AG04450 (cell line): ENCODE results near the gene EXOC1L. TPM values are rescaled to one million over a fixed set of nuclear protein-coding genes. Genes with fewer than 3 reads are reported as not detected.

ENCODE experiments used
- CTCF ChIA-PET: fragments of 300-600, 350-600 bp; formaldehyde crosslinking; extraction: SDS; loops from one replicate; lab custom pipeline; 2022; ENCODE audit warnings: antibody characterized with exemption, inconsistent platforms; lab: Charles Lee
- POLR2A ChIA-PET: fragments of 350-600 bp; formaldehyde crosslinking; extraction: SDS; loops from one replicate; lab custom pipeline; 2021; ENCODE audit warnings: antibody characterized with exemption, inconsistent platforms; lab: Yijun Ruan, JAX
- DNase-seq: peaks from one replicate; pipeline ENCODE4 v3.0.0-alpha.2; 2011; ENCODE audit warnings: low read depth, low spot score
- H3K27ac ChIP-seq: one replicate; pipeline ENCODE4 v1.5.1; 2012; ENCODE audit warnings: low read depth, low read length, control low read depth
- H3K27me3 ChIP-seq: one replicate; pipeline ENCODE4 v1.6.0; 2012; ENCODE audit warnings: low read length; ENCODE audit not compliant: control insufficient read depth, insufficient read depth
- H3K4me3 ChIP-seq: 2 replicates; pipeline ENCODE4 v1.5.1; 2011; ENCODE audit warnings: mild to moderate bottlenecking, low read depth, low read length, control low read depth
- H3K9me3 ChIP-seq: 2 replicates; pipeline ENCODE4 v1.5.1; 2012; ENCODE audit warnings: low read length; ENCODE audit not compliant: control insufficient read depth, insufficient read depth
- CTCF ChIP-seq: IDR thresholded peaks from 2 replicates; pipeline ENCODE4 v1.5.1; 2011; ENCODE audit warnings: low read depth, low read length, control low read depth, inconsistent platforms
- polyA plus RNA-seq: library from polyadenylated mRNA; depleted of rRNA; stranded (reverse); fragments of >200 nt; gene quantifications from 2 replicates; pipeline ENCODE4 v1.2.3, GENCODE V29; 2011

The EXOC1L gene
- polyA plus RNA-seq, 1 experiment: not detected

- Histone ChIP-seq H3K27ac (no peak overlapping the region), H3K27me3 (no peaks in the 10 kb centered on the region), H3K4me3 (no peak overlapping the region), H3K9me3 (no peaks in the 10 kb centered on the region)
- CTCF ChIA-PET: no interaction called here
- POLR2A ChIA-PET: no interaction called here
- DNase-seq: no peak
- no peak for TF ChIP-seq CTCF
Observed at GRCh38 chr4:55784747-55785146, 34.8 kb upstream of the EXOC1L start.

GRCh38 chr4:55791666-55792065 is 27.9 kb upstream of the EXOC1L start:
- Histone ChIP-seq H3K27me3 (peaks cover 17% of the 10 kb centered on the region), H3K9me3 (no peaks in the 10 kb centered on the region; the same call in 1 of the 2 replicates), H3K27ac (no peak overlapping the region), H3K4me3 (no peak overlapping the region)
- no peak for DNase-seq
- ChIA-PET POLR2A (no interaction called here), CTCF (no interaction called here)
- TF ChIP-seq CTCF: no peak

- H3K27ac ChIP-seq: no peak overlapping the region
- peaks cover 19% of the 10 kb centered on the region for H3K27me3 ChIP-seq
- TF ChIP-seq CTCF: no peak
- no peaks in the 10 kb centered on the region; the same call in 1 of the 2 replicates for H3K9me3 ChIP-seq
- H3K4me3 ChIP-seq: no peak overlapping the region
- ChIA-PET CTCF (no interaction called here), POLR2A (no interaction called here)
- DNase-seq: no peak
Observed at GRCh38 chr4:55793479-55793878, 26.1 kb upstream of the EXOC1L start.

GRCh38 chr4:55794053-55794452 is 25.5 kb upstream of the EXOC1L start:
- ChIA-PET CTCF (no interaction called here), POLR2A (no interaction called here)
- no peak for TF ChIP-seq CTCF
- no peak for DNase-seq
- Histone ChIP-seq H3K4me3 (no peak overlapping the region), H3K27ac (no peak overlapping the region), H3K27me3 (peaks cover 19% of the 10 kb centered on the region), H3K9me3 (no peaks in the 10 kb centered on the region; the same call in 1 of the 2 replicates)

- H3K9me3 ChIP-seq: no peaks in the 10 kb centered on the region; the same call in 1 of the 2 replicates
Observed at GRCh38 chr4:55795341-55795740, 24.2 kb upstream of the EXOC1L start.

More at GRCh38 chr4:55795341-55795740, 24.2 kb upstream of the EXOC1L start:
- no peak overlapping the region for H3K4me3 ChIP-seq
- no peak overlapping the region for H3K27ac ChIP-seq
- ChIA-PET POLR2A (no interaction called here), CTCF (no interaction called here)
- H3K27me3 ChIP-seq: peaks cover 19% of the 10 kb centered on the region
- no peak for TF ChIP-seq CTCF
- DNase-seq: no peak
